CD4-positive, alpha-beta T cell (primary cell): ENCODE measurements around the gene PTGR2. TPM values are rescaled to one million over a fixed set of nuclear protein-coding genes. Genes with fewer than 3 reads are reported as not detected.
"Not testable (repeated sequence)": the region's sequence is repeated elsewhere in the genome, so short reads cannot be mapped to it uniquely, and the experiment has no call there.

Experiments
- ATAC-seq: fragments of 200-7000 bp; cut with Tn5 transposase; one replicate; pipeline ENCODE4 v1.10.0; 2022; ENCODE audit warnings: mild to moderate bottlenecking; ENCODE audit not compliant: poor library complexity
- CTCF ChIA-PET: fragments of 350-600 bp; sonication (Branson Sonifier 250); formaldehyde crosslinking; loops from one replicate; lab custom pipeline; 2021; ENCODE audit warnings: antibody characterized with exemption, inconsistent platforms; lab: Charles Lee
- POLR2A ChIA-PET: fragments of 350-600 bp; sonication (Branson Sonifier 250); formaldehyde crosslinking; loops from one replicate; lab custom pipeline; 2021; ENCODE audit warnings: antibody characterized with exemption, inconsistent platforms; lab: Charles Lee
- DNase-seq, 14 experiments: peaks; one replicate each; pipeline ENCODE4 v3.0.0-alpha.2; 2013 to 2020; ENCODE audit warnings: mixed read lengths in 2 of 14
- H3K27ac ChIP-seq, 2 donors: one replicate each; pipeline versions ENCODE4 v1.5.1 to v1.7.0; 2013; ENCODE audit warnings: low read length in 2 of 2, low read depth in 1 of 2, mild to moderate bottlenecking in 1 of 2
- H3K27me3 ChIP-seq, 2 experiments: 1 replicate in 1 of 2; 2 replicates in 1 of 2; pipeline versions ENCODE4 v1.6.1 to v1.7.0; 2013; ENCODE audit warnings: low read length in 2 of 2, control low read depth in 1 of 2, mild to moderate bottlenecking in 1 of 2, moderate library complexity in 1 of 2; ENCODE audit not compliant: insufficient read depth in 2 of 2, control insufficient read depth in 1 of 2
- H3K36me3 ChIP-seq: one replicate; pipeline ENCODE4 v1.6.1; 2013; ENCODE audit warnings: low read length, control low read depth; ENCODE audit not compliant: insufficient read depth
- H3K4me1 ChIP-seq: one replicate; pipeline ENCODE4 v1.6.1; 2013; ENCODE audit warnings: low read length, control low read depth; ENCODE audit not compliant: insufficient read depth
- H3K4me3 ChIP-seq: one replicate; pipeline ENCODE4 v1.5.1; 2013; ENCODE audit warnings: mild to moderate bottlenecking, low read length, moderate library complexity
- H3K9me3 ChIP-seq, 2 experiments: 1 replicate in 1 of 2; 2 replicates in 1 of 2; pipeline versions ENCODE4 v1.6.1 to v1.7.0; 2013; ENCODE audit warnings: low read length in 2 of 2, mild to moderate bottlenecking in 2 of 2, control low read depth in 1 of 2, moderate library complexity in 1 of 2; ENCODE audit not compliant: control insufficient read depth in 1 of 2, insufficient read depth in 1 of 2
- H3K27ac Mint-ChIP-seq: one replicate; pipeline ENCODE4 v1.8.0; 2020; ENCODE audit warnings: mixed read lengths
- H3K27me3 Mint-ChIP-seq: one replicate; pipeline ENCODE4 v1.8.0; 2021; ENCODE audit warnings: mixed read lengths
- H3K36me3 Mint-ChIP-seq: one replicate; pipeline ENCODE4 v1.8.0; 2021; ENCODE audit warnings: low read depth, mixed read lengths
- H3K4me1 Mint-ChIP-seq: one replicate; pipeline ENCODE4 v1.8.0; 2021; ENCODE audit warnings: low read depth, mixed read lengths
- H3K4me3 Mint-ChIP-seq: one replicate; pipeline ENCODE4 v1.8.0; 2020; ENCODE audit warnings: mild to moderate bottlenecking, mixed read lengths
- H3K9me3 Mint-ChIP-seq: one replicate; pipeline ENCODE4 v1.8.0; 2020; ENCODE audit warnings: mixed read lengths
- intact Hi-C, 2 experiments: fragments of 100-400 bp; cut with DNase I in 1 of 2; cut with micrococcal nuclease in 1 of 2; formaldehyde crosslinking; loops; one replicate each; pipeline versions ENCODE4 v1.15.1 to v1.9.0; 2023 to 2025; cut with DNase I, micrococcal nuclease
- total RNA-seq, 174 experiments: library from RNA in 2 of 174; stranded (reverse) in 2 of 174; gene quantifications; one replicate each; pipeline ENCODE4 v1.2.3 and lab custom pipeline; 2021 to 2026
- TF ChIP-seq, protein P1 (sequence below): fragments of 200-600 bp; IDR thresholded peaks from one replicate; pipeline ENCODE4 v1.8.0; 2022; ENCODE audit warnings: antibody characterized with exemption, mild to moderate bottlenecking

Gene PTGR2
- total RNA-seq, 2 experiments from 2014 or later, result 0.70 to 1.1 TPM

DNA sequence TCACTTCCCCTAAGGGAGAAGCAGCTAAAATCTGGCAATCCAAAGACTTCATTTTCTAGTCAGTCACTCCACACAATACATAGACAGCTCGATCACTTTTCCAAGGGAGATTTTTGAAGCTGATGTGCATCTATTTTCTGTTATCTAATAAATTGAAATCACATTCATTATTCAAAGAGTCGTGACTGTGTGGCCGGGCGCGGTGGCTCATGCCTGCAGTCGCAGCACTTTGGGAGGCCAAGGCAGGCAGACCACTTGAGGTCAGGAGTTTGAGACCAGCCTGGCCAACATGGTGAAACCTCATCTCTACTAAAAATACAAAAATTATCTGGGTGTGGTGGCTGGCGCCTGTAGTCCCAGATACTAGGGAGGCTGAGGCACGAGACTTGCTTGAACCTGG is 27.1 kb upstream of the PTGR2 start:
- Histone ChIP-seq H3K9me3 (no peaks in the 10 kb centered on the region), H3K27me3 (no peaks in the 10 kb centered on the region), H3K4me3 (no peak overlapping the region), H3K27ac (no peak overlapping the region), H3K4me1 (peaks cover 6% of the 10 kb centered on the region), H3K36me3 (no peaks in the 10 kb centered on the region)
- ChIA-PET CTCF (interaction anchor here (0.5 to 6.6 kb wide), 5 partner anchors 29 to 94 kb away, joined by 3 to 68 read pairs (median 3); no protein-coding TSS in a partner anchor), POLR2A (interaction anchor here (1.1 to 2.3 kb wide), 3 partner anchors 36 to 95 kb away, joined by 3 to 14 read pairs (median 5); no protein-coding TSS in a partner anchor)
- no peaks in the 10 kb centered on the region for H3K4me1 Mint-ChIP-seq
- TF ChIP-seq, protein P1, sequence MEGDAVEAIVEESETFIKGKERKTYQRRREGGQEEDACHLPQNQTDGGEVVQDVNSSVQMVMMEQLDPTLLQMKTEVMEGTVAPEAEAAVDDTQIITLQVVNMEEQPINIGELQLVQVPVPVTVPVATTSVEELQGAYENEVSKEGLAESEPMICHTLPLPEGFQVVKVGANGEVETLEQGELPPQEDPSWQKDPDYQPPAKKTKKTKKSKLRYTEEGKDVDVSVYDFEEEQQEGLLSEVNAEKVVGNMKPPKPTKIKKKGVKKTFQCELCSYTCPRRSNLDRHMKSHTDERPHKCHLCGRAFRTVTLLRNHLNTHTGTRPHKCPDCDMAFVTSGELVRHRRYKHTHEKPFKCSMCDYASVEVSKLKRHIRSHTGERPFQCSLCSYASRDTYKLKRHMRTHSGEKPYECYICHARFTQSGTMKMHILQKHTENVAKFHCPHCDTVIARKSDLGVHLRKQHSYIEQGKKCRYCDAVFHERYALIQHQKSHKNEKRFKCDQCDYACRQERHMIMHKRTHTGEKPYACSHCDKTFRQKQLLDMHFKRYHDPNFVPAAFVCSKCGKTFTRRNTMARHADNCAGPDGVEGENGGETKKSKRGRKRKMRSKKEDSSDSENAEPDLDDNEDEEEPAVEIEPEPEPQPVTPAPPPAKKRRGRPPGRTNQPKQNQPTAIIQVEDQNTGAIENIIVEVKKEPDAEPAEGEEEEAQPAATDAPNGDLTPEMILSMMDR, result no peak
- ATAC-seq (no peak), DNase-seq (no peak)
- intact Hi-C loops, result loop anchor here (2.0 to 5.0 kb wide), 3 partner anchors 37 to 72 kb away; no protein-coding TSS in a partner anchor
- no peak overlapping the region for H3K27ac Mint-ChIP-seq
- H3K36me3 Mint-ChIP-seq, result no peaks in the 10 kb centered on the region
- no peaks in the 10 kb centered on the region for H3K27me3 Mint-ChIP-seq
- H3K9me3 Mint-ChIP-seq, result no peaks in the 10 kb centered on the region
- H3K4me3 Mint-ChIP-seq, result no peak overlapping the region

GRCh38 chr14:73825551-73826188 is 26.0 kb upstream of the PTGR2 start:
- ChIA-PET POLR2A (interaction anchor here (0.5 to 2.3 kb wide), 8 partner anchors 27 to 96 kb away, joined by 3 to 17 read pairs (median 4); a partner anchor contains a TSS), CTCF (interaction anchor here (0.6 to 6.6 kb wide), 14 partner anchors 12 to 110 kb away, joined by 3 to 68 read pairs (median 5); a partner anchor contains a TSS)
- Mint-ChIP-seq H3K36me3 (no peaks in the 10 kb centered on the region), H3K4me3 (no peak overlapping the region), H3K4me1 (no peaks in the 10 kb centered on the region), H3K27me3 (no peaks in the 10 kb centered on the region), H3K9me3 (no peaks in the 10 kb centered on the region), H3K27ac (no peak overlapping the region)
- peaks cover 10% of the 10 kb centered on the region for H3K4me1 ChIP-seq
- H3K4me3 ChIP-seq, result no peak overlapping the region
- no peaks in the 10 kb centered on the region for H3K36me3 ChIP-seq
- ATAC-seq (peak; percentile 99), DNase-seq (peak; percentile 62 to 88 (median 76))
- no peaks in the 10 kb centered on the region for H3K27me3 ChIP-seq
- no peaks in the 10 kb centered on the region for H3K9me3 ChIP-seq
- TF ChIP-seq, protein P1, result peak; percentile 95
- intact Hi-C loops, result loop anchor here (1.0 to 2.0 kb wide), 3 partner anchors 41 to 97 kb away; no protein-coding TSS in a partner anchor
- no peak overlapping the region for H3K27ac ChIP-seq

DNA sequence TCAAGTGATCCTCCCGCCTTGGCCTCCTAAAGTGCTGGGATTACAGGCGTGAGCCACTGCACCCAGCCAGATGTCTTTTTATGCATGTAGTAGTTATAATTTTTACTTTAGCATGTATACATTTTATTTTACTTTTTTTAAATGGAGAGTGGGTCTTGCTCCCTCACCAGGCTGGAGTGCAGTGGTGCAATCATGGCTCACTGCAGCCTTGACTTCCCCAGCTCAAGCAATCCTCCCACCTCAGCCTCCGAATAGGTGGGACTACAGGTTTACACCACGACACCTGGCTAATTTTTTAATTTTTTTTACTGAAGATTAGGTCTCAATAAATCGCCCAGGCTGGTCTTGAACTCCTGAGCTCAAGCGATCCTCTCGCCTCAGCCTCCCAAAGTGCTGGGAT is 24.4 kb upstream of the PTGR2 start:
- ATAC-seq, H3K27ac Mint-ChIP-seq, H3K9me3 Mint-ChIP-seq, H3K4me3 ChIP-seq, H3K9me3 ChIP-seq, H3K27me3 Mint-ChIP-seq, H3K4me1 Mint-ChIP-seq, intact Hi-C loops, H3K4me3 Mint-ChIP-seq, H3K27me3 ChIP-seq, H3K36me3 ChIP-seq, DNase-seq, H3K27ac ChIP-seq, H3K36me3 Mint-ChIP-seq: not testable (repeated sequence)
- ChIA-PET POLR2A (interaction anchor here (2.0 kb wide), 1 partner anchor 68 kb away, joined by 17 read pairs; a partner anchor contains a TSS), CTCF (interaction anchor here (0.9 to 6.6 kb wide), 3 partner anchors 69 to 97 kb away, joined by 3 to 68 read pairs (median 5); no protein-coding TSS in a partner anchor)
- H3K4me1 ChIP-seq, result peaks cover 10% of the 10 kb centered on the region
